ENCODE measurements around the gene AMMECR1. TPM values are rescaled to one million over a fixed set of nuclear protein-coding genes. Genes with fewer than 3 reads are reported as not detected.

Gene AMMECR1
- polyA plus RNA-seq, 1 donor from 2014 or later = 3.7 TPM

DNA sequence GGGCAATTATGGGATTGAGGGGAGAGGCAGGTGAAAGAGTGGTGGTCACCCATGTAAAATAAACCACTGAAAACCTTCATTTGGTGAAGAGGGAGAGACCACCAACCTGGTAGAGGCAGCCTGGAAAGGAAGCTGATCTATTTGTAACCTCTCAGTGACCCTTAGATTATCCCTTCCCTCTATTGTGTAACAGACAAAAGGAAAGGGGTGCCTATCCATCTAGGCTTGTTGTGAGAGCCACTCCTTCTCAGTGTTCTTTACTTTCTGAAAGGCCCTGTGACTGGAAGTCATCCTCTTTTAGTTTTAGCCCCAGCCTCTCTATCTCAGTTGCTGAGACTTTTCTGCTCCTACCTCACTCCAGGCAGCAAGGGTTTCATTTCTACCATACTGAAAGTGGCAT, 172.6 kb downstream of the AMMECR1 start:
- Histone ChIP-seq H3K79me2 (replicated peaks; ENCODE audit: insufficient read depth, low read length) (no peaks in the 10 kb centered on the region), H3K36me3 (ENCODE audit: insufficient read depth, low read length) (no peaks in the 10 kb centered on the region), H3F3A (ENCODE audit: insufficient read depth, low read length, poor library complexity, severe bottlenecking) (no peaks in the 10 kb centered on the region), H3K4me2 (ENCODE audit: low read length) (no peak overlapping the region), H3K27ac (ENCODE audit: low read length) (no peak overlapping the region), H3K27me3 (ENCODE audit: insufficient read depth, low read depth, low read length) (no peaks in the 10 kb centered on the region), H3K9me3 (ENCODE audit: low read length) (no peaks in the 10 kb centered on the region), H2AFZ (ENCODE audit: low read depth, low read length) (no peak overlapping the region), H4K20me1 (ENCODE audit: insufficient read depth) (no peaks in the 10 kb centered on the region), H3K9ac (ENCODE audit: low read length) (no peak overlapping the region), H3K4me3 (ENCODE audit: low read length) (no peak overlapping the region), H3K9me2 (ENCODE audit: insufficient read depth, low read length) (no peaks in the 10 kb centered on the region)
- TF ChIP-seq MXI1 (conservative IDR thresholded peaks at IDR 0.05; ENCODE audit: poor library complexity, severe bottlenecking) (no peak), REST (IDR thresholded peaks at IDR 0.05; ENCODE audit: borderline replicate concordance) (no peak), EP300 (conservative IDR thresholded peaks at IDR 0.05; ENCODE audit: poor library complexity, severe bottlenecking) (no peak), SMC3 (conservative IDR thresholded peaks at IDR 0.05; ENCODE audit: poor library complexity) (no peak), RAD21 (conservative IDR thresholded peaks at IDR 0.05) (no peak), TAF1 (IDR thresholded peaks at IDR 0.05; ENCODE audit: low read depth) (no peak), POLR2AphosphoS5 (IDR thresholded peaks at IDR 0.05) (no peak), EZH2 (IDR thresholded peaks at IDR 0.05; ENCODE audit: borderline replicate concordance, insufficient read depth, low read length, poor library complexity, severe bottlenecking) (no peak)
- TF ChIP-seq, protein P1, sequence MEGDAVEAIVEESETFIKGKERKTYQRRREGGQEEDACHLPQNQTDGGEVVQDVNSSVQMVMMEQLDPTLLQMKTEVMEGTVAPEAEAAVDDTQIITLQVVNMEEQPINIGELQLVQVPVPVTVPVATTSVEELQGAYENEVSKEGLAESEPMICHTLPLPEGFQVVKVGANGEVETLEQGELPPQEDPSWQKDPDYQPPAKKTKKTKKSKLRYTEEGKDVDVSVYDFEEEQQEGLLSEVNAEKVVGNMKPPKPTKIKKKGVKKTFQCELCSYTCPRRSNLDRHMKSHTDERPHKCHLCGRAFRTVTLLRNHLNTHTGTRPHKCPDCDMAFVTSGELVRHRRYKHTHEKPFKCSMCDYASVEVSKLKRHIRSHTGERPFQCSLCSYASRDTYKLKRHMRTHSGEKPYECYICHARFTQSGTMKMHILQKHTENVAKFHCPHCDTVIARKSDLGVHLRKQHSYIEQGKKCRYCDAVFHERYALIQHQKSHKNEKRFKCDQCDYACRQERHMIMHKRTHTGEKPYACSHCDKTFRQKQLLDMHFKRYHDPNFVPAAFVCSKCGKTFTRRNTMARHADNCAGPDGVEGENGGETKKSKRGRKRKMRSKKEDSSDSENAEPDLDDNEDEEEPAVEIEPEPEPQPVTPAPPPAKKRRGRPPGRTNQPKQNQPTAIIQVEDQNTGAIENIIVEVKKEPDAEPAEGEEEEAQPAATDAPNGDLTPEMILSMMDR (IDR thresholded peaks at IDR 0.05; ENCODE audit: poor library complexity, severe bottlenecking) = no peak

Small RNAs within 50 kb of the gene (small RNA-seq; reads per million reads assigned to genes)
- 0 reads per million in 3 experiments for gene GNG5P2
- 1.0 to 6.3 (median 1.6) reads per million in 3 experiments for gene SNORD96B

Other genes with a start within 250 kb of the AMMECR1 start
- gene RTL9, start 40.8 kb upstream of the AMMECR1 start, polyA plus RNA-seq = 0.56 and 0.58 TPM in 2 replicates

All from neural cell (in vitro differentiated cells).